GM21423 (cell line): ENCODE results near the gene BIN1.

Experiments used
- ATAC-seq: cut with Tn5 transposase; IDR thresholded peaks from one replicate; pipeline ENCODE4 v1.9.1; 2021; ENCODE audit warnings: mild to moderate bottlenecking, moderate library complexity; ENCODE audit not compliant: unreplicated experiment

Gene BIN1

GRCh38 chr2:127025359-127026166, 81.4 kb downstream of the BIN1 start:
- peak; percentile 97 for ATAC-seq

- ATAC-seq: peak; percentile 7
These were observed 82.1 kb downstream of the BIN1 start for GRCh38 chr2:127024769-127025358.

GRCh38 chr2:127023504-127023903, 83.5 kb downstream of the BIN1 start:
- no peak for ATAC-seq

DNA sequence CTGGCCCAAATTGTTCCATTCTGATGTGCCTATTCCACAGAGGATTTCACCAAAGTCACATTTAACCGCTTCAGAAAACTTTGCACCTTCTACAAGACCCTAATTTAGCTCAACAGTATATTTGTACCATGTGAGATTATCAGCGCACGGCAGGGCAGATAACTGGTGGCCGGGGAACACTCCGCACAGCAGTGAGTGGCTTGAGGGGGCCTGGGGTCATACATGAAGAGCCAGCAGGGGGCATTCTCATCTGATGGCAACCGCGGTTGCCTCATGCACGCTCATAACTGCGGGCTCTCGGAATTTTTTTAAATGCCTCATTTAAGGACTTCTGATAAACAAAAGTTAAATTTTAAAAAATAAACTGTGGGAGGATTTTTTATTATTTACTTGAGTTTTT, 84.1 kb downstream of the BIN1 start:
- ATAC-seq: no peak

DNA sequence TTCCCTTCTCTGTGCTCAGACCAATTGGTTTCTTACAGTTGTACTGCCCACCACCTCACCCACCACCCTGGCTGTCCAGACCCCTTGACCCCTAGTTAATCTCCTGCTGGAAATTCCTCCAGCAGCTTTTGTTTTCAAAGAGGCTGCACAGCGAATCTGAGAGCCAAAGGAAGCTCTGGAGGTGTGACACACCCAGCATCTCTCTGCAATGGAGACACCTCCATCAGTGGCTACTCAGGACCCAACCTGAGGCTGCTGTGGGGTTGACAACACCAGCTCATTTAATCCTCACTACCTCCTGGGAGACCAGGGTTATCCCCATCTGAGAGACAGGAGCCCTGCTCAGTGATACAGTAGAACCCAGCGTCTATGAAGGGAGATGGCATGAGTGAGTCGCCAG, 86.4 kb downstream of the BIN1 start:
- no peak for ATAC-seq

DNA sequence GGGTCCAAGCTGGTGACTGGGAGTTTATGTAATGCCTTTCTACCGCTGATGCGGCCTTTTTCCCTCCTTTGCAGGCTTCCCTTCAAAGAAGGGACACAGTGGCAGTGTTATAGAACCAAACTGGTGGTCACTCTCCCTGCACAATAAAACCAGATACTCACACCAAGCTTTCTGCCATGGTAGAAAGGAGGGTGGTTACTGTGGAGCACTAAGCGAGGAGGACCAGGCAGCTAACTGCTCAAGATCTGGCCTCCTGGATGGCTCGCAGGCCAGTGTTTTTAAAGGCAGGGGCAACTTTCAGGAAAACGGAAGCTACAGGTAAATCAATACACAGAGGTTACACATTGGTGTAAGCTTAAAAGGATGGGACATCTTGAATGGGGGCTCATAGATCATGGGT, 89.4 kb downstream of the BIN1 start:
- ATAC-seq: no peak

GRCh38 chr2:127016329-127016728, 90.6 kb downstream of the BIN1 start:
- no peak for ATAC-seq

DNA sequence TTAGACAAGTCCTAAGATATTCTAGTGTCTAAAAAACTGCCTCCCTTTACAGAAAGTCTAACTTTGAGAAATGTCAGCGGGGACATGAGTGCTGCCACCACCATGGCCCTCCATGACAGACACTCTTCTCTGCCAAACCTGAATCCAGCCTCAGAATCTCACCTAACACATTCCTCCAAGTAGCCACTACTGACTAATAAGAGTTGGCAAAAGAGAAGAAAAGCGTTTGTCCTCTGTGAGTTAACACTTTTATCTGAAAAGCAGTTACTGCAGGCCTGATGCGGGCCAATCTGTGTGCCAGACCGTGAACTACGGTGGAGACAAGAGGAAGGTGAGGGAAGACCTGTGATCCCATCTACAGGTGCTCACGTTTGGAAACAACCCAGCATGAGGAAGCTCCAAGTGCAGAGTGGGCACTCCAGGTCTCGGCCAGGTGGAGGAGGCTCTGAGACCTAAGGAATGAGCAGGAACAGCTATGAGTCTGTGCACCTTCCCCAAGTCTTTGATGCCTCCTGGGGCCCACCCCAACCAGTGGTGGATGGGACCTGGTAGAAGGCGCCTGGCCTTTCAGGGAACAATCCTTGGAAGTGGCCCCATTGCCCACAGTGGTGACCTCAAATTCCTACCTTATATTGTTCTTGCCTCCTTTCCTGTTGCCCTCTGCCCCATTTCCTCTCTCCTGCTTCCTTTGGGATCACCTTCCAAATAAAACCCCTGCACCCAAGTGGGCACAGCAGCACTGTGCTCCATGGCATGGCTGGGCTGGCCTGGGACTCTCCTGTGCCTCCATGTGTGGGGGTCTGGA, 91.6 kb downstream of the BIN1 start:
- no peak for ATAC-seq

DNA sequence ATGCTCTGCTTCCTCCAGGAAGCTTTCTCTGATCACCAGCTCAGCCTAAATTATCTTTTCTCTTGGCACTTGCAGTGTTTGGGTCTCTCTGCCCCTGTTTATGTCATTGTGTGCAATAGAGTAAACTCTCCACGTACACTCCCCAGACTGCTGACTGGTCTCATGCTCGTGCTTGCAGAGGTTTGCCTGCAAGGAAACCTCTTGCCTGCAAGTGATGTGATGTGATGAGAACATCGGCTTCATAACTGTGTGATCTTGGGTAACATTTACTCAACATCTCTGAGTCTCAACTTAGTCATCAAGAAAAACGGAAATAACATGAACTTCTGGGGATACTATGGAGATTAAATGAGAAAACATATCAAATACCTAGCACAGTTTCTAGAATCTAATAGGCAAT, 92.3 kb downstream of the BIN1 start:
- no peak for ATAC-seq

- no peak for ATAC-seq
These were observed 92.7 kb downstream of the BIN1 start for GRCh38 chr2:127014224-127014623.

DNA sequence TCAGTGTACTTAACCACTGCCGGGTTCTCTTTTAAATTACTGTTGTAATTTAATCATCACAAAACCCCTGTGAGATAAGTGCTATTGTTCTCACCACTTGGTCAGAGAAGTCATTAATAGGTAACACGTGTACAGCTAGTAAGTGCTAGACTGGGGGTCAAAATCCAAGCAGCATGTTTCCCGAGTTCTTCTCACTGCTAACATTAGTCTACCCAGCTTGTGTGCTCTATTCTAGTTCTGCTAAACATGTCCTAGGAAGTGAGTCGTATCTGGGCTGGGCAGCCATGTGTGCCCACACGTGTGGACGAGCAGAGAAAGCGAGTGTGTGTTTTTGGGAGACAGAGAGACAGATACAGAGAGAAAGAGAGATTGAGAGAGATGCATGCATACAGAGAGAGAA, 94.1 kb downstream of the BIN1 start:
- ATAC-seq: no peak

- no peak for ATAC-seq
These were observed 94.7 kb downstream of the BIN1 start for GRCh38 chr2:127012215-127012614.

GRCh38 chr2:127011796-127012195, 95.2 kb downstream of the BIN1 start:
- no peak for ATAC-seq

DNA sequence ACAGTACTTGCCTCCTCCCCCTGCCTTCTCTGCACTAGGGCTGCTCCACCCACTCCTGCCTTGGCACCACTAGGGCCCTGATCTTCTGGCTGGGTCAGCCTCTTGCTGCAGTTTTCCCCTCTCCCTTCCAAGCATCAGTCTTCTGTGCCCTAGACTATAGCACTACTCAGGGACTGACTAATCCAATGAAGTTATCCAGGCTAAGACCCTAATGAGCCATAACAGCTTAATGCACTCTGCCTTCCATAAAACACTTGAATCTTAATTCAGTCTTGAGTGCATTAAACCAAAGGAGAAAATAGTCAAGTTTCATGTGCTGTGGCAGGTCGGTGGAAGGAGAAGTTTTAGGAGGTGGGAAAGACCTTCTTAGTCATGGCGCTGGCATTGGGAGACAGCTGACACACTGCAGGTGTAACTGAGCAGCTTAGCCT, 95.7 kb downstream of the BIN1 start:
- ATAC-seq: no peak

GRCh38 chr2:127008265-127009015, 98.5 kb downstream of the BIN1 start:
- ATAC-seq: no peak

- no peak for ATAC-seq
These were observed 99.3 kb downstream of the BIN1 start for GRCh38 chr2:127007652-127008051.

GRCh38 chr2:127006962-127007361, 100.0 kb downstream of the BIN1 start:
- no peak for ATAC-seq

GRCh38 chr2:127004893-127005600, 101.9 kb downstream of the BIN1 start:
- no peak for ATAC-seq

- ATAC-seq: no peak
These were observed 103.7 kb downstream of the BIN1 start for GRCh38 chr2:127003070-127003800.

- ATAC-seq: no peak
These were observed 105.2 kb downstream of the BIN1 start for GRCh38 chr2:127001751-127002150.
